GM18858 (cell line): Measurements from ENCODE around the gene CLSTN2.

ENCODE experiments used
- ATAC-seq: cut with Tn5 transposase; IDR thresholded peaks from one replicate; pipeline ENCODE4 v1.9.1; 2021; ENCODE audit not compliant: unreplicated experiment

Gene CLSTN2

DNA sequence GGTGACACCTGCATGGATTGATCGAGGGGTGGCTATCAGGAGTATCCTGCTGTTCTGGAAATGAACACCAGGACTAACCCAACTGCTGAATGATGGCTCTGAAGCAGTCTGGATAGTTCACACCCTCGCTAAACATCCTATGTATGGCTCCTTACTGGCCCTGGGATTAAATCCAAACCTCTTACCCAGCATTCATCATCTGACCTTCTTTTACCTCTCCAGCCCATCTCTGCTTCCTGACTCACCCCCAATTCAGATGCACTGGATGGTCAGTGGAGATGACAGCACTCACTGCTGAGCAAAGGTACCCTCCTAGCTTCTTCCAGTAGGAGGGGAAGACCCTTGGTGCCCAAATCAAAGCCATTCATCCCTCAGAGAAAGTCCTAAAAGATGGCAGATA is 507.6 kb downstream of the CLSTN2 start:
- no peak for ATAC-seq

DNA sequence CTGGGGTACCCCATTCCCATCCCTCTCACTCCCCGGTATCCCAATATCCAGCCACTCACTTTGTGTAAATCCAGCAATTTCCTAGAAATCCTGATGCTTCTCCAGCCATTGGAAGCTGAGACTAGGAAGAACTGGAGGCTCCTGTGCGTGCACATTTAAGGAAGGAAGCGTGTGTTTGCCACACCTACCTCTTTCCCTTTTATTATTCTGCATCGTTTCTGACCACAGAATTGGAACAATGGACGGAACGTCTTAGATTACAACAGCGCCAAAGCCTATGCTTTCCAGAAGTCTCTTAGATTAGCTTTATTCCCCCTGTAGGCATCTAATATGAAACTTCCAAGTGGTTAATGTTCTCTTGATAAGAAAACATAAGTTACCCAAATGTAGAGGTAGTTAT is 508.1 kb downstream of the CLSTN2 start:
- ATAC-seq, result no peak

DNA sequence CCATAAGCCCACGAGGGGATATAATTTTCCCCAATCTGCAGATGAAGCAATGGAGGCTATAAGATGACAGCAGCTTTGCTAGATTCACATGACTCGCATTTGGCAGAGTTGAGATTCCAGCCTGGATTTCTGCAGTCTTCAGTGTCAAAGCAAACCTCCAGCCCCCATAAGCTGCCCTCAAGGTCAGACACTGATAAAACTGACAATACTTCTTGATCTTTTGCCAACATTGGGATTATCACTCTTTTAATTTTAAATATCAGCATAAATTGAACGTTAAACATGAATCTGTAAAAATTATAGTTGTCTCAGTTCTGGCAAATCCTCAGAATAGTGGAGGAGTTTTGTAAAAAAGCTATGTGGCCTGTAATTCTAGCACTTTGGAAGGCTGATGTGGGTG is 508.8 kb downstream of the CLSTN2 start:
- ATAC-seq, result no peak

DNA sequence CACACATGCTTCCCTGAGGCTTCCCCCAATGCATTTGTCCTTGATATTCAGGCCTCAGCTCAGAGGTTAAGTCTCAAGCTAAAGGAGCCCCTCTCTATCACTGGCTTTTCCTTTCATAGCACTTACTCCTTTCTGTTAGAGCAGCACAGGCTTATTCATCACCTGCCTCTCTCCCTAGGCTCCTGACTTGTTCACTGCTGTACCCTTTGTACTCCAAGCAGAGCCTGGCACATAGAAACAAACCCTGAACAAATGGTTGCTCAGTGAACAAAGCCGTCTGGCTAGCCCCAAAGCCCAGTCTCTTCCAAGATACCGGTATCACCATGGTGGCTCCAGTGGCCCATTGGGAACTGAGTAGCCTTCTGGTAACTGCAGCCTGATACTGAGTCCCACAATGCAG is 511.7 kb downstream of the CLSTN2 start:
- no peak for ATAC-seq

DNA sequence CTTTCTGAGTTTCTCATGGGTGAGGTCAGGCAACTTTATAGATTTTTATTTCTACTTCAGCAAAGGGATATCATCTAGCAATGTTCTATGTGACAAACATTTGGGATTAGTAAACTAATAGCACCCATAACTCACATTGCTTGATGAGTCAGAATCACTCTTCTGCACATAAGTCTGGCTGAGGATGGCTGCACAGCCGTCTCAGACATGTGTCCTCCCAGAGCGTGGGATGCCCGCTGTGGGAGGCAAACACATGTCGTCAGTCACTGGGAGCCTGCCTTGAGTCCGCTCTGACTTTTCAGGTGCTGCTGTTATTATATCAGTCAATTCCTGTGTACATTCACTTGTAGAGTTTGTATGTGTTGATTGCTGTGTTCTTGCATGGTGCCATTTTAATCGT is 512.2 kb downstream of the CLSTN2 start:
- no peak for ATAC-seq

DNA sequence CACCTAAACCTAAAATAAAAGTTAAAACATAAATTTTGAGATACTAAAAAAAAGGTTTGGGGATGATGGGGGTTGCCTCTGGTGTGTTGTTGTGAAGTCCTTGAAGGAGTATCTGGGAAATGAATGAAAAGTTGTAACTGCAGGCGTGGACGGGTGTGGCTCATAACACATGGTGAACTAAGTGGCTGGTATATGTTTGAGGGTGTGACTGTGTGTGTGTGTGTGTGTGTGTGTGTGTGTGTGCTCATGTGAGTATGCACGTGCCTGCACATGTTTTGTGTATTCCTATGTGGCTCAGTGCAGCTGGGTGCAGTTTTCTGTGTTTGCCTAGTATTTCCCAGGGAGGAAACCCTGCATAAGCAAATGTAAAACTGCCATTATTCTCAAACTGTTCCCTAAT is 513.0 kb downstream of the CLSTN2 start:
- no peak for ATAC-seq

DNA sequence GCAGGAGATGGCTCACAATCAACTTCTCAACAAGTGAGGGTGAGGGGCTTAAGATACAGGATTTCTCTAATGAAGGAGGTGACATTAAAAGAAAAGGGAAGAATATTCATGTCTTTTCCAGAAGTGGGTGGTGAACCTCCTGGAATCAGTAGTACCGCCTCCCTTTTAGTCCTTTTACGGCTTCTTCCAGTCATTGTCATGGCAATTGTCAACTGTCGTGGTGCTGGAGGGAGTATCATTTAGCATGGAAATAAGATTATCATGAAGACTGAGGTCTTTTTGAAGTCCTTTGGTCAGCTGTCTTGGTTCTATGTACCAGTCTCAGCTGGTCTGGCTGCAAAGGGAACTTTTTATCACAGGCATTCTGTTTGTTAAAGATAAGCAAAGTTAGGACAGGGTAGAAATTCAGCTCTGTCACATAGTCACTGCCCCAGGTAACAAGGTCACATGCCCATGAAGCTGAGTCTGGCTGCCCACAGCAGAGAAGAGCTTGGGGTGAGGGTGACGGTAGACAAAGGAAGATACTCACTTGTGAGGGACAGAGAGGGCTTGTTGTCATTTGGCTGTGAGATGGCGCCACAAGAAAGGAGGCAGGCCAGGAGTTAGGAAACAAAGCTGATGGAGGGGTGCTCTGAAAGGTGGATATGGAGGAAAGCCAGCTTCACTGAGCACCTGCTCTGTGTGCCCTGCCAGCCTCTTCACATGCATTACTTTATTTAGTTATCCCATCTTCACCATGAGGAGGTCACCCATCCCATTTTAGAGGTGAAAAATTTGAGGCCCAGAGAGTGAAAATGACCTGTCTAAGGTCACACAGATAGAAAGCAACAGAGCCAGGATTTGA is 514.6 kb downstream of the CLSTN2 start:
- ATAC-seq, result no peak

DNA sequence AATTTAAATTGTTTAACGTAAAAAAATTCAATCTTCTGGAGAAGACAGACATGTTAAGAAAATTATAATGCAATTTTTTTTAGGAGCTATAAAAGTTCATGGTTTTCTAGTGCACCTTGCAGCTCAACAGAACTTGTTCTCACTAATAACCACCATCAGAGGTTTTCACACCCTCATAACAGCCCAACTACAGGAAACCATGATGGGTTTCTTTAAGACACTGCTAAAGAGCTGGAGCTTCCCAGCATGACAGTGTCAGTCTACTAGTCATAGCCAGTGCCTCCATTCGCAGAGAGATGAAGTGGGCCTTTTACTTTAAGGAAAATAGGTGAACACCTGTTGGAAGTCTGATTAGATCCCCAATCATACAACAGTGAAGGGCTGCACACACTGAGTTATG is 518.8 kb downstream of the CLSTN2 start:
- ATAC-seq, result no peak

DNA sequence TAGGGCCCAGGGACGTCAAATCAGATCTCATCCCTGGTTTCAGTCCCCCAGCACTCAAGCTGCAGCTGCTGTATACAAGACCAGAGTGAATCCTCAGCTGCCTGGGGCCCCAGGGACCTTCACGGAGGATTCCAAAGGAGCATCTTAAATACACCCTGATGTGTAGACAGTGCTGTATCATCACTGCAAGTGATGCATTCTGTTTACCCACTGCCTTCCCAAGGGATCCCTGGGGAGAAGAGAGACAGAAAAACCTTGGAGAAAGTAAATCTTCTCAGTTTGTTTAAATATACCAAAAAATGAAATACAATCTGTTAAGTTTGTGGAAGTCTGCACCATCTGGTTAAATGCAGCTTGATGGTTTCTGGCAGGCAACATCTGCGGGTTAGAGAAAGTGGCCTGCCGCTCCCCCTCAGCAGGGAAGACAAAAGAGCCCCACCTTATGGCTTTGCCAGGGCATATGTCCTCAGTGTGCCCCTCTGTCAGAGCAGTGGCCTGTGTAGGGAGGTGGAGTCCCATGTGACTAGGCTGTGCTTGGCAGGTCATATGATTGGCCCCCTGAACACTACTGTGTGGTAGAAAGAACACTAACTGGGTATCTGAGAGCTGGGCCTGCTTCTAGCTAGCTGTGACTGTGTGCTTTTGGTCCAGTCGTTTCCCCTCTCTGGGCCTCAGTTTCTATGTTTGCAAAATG is 520.7 kb downstream of the CLSTN2 start:
- ATAC-seq, result no peak

DNA sequence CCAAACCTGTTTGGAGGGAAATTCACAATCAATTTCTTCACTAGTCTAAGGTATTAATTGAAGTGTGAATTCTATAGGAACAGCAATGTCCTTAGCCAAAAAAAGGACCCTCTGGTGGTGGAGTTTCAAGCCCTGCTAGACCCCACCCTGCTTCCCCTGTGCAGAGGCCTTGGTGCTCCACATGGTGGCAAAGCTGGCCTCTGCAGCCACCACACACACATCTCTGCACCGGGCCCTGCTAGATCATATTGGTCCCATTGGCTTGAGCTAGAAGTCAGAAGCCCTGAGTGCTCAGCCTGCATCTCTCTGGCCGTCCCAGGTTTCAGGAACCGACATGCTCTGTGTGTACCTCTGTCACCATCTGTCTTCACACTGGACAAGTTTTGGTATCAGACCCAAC is 522.0 kb downstream of the CLSTN2 start:
- no peak for ATAC-seq

DNA sequence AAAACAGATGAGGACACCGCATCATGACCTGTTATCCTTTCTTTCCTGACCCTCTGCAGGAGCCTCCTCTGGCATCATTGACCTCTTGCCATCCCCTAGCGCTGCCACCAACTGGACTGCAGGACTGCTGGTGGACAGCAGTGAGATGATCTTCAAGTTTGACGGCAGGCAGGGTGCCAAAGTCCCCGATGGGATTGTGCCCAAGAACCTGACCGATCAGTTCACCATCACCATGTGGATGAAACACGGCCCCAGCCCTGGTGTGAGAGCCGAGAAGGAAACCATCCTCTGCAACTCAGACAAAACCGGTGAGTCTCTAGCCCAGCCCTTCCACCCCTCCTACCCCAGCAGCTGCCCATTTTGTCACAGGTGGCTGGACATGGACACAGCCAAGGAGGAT is 524.5 kb downstream of the CLSTN2 start:
- no peak for ATAC-seq

DNA sequence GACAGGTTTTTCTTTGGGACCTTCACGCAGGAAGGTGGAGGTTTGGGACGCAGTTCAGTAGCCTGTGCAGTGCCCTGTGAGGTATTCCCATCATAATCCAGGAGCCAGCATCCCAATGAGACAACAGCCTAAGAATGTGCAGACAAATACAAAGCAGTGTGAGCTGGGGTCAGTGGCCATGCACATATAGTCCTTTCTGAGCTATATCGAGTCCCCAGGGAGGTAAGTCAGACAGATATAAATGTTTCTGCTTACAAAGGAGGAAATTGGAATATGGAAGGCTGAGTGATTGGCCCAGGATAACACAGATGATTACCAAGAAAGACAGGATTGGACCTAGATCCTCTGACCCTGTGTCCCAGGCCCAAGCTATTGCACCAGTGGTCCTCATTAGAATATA is 526.3 kb downstream of the CLSTN2 start:
- ATAC-seq, result no peak

DNA sequence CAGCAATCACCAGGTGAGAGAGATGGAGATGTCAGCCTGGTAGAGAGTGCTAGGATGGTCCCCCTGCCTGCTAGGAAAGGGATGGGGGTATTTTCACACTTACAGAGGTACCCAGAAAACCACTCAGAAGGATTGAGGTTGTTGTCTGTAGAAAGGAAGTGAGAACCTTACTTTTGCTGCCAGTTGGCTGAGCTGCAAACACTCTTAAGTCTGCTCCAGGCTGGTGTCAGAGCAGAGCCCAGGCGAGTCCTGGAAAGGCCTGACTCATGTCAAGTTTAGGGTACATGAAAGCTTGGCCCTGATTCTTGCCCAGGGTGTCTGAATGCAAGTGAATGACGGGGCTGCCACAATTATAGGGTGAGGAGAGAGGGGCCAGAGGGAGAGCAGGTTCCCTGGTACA is 528.4 kb downstream of the CLSTN2 start:
- ATAC-seq, result no peak

DNA sequence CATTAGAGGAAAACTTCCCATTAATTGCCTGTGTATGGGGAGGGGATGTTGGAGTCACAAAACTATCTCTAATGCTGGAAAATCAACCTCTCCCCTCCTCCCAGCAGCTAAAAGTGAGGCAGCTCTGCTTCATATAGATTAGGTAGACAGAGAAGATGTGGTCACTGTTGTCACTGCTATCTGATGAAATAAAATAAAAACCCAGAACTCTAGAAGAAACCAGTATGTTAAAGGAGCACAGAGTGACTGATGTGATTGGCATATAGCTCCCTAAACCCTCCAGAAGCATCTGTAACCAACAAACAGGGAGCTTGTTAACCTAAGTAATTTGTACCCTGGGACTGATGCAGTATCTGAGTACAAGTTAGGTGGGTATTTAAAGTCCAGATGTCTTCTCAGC is 531.0 kb downstream of the CLSTN2 start:
- no peak for ATAC-seq

DNA sequence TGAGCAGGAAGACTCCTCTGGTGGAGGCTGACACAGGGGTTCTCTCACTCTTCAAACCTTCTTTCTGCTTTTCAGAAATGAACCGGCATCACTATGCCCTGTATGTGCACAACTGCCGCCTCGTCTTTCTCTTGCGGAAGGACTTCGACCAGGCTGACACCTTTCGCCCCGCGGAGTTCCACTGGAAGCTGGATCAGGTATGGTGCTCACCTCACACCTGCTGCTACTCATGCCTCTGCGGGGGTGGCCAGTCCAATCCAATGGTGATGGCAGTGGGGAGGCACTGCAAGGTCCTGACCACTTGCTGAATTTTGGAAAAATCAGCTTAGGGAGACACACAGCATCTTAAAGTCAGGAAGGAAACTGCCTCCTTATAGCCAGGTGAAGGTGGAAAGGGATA is 531.5 kb downstream of the CLSTN2 start:
- ATAC-seq, result no peak

DNA sequence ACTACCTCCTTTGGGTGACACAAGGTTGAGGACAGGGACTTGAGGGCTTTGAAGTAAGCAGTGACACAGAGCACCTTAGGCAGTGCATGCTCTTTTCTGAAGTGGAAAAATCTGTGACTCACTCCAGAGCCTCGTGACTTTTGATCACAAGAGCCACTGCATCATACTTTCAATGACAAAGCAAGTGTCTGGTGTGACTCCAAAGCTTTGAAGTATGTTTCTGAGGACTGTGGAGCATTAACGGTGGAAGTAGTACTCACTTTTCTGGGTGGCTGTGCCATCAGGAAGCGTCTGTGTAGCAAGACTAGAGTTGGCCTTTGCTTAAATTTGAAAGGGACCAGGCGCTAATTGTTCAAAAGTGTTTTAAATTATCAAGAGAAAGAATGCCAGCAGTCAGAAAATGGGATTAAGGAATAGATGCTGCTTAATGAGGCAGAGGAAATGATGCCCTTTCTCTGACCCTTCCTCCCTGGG is 532.2 kb downstream of the CLSTN2 start:
- ATAC-seq, result no peak

DNA sequence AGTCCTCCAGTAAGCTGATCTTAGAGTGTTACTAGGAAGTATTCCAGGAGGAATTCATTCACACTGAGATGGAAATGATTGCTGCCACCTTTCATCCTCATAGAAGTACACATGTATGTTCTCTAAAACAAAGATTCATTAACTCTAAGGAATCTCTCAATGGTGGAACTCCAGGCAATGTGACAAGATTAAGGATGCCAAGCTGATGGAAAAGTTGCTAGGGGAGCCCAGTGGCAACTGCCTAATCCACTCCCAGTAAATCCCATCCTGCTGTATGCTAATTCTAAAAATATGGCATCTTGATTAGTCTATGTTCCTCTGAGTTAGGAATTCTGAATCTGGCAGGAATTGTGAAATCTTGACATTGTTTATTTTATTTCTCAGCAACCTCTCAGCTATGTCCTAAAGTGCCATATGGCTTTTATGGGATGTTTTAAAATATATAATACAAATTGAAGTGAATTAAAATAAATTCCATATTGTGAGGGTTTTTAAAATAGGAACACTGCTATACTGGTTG is 532.9 kb downstream of the CLSTN2 start:
- no peak for ATAC-seq

DNA sequence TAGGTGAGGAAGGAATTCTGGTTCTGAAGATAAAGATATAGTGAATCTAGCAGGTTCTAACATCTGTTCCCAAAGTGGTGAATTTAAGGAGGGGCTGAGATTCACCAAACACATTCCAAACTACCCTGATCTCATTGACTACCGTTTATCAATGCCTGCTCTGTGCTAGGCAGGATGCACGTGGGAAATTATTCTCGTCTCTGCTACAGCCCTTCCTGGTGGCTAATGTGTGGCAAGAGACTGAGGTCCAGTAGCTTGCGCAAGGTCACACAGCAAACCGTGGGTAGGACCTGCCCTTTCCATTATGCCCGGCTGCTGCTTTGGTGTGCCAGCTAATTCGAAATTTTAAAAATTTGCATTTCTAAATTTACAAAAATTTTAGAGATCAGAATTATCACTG is 533.4 kb downstream of the CLSTN2 start:
- no peak for ATAC-seq

DNA sequence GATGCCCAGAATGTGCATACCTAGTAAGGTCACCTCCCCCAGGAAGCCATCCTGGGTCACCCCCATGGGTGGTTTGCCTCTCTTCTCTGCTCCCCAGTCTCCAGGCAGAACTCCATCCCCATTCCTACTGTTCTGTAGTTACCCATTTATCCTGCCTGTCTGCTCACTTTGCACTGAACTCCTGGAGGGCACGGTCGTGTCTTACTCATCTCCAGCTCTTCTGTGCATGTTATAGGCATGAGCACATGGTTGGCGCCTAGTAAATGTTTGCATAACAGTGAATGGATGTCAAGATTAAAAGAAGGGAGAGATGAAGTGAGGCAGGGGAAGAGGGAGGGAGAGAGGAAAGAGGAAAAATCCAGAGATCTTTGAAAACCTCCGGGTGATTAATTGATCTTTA is 534.5 kb downstream of the CLSTN2 start:
- no peak for ATAC-seq

DNA sequence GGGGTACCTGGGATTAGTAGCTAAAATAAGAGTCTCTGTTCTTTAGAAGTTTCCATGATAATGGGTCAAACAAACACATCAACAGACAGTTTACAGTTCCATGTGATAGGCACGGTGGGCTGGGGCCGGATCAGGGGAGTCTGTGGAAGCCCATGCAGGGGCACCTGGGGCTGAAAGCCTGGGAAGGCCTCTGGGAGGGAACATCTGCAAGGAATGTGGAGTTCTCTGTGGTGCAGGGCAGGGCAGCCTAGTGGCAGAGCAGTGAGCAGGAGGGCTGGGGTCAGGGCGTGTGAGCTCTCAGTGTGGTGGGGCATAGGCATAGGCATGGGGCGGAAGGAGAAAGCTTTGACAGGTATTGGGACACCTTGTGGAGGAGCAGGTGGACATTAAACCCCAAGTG is 535.2 kb downstream of the CLSTN2 start:
- ATAC-seq, result no peak

DNA sequence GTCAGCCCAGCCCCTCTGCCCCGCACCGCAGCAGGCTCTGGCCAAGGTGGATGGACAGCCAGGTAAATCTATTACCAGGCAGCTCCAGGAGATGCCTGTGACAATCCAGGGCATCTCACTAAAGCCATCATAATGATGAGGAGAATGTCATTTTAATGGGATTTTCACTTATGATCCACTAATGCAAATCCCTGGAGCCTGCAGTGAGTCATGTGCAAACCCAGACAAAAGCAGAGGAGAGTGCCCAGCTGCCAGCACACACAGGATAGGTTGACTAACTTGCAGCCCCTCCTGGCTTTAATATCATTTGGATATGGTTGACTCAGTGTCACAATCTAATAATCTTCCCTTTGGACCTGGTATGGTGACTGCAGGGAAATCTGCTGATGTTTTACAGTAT is 536.0 kb downstream of the CLSTN2 start:
- no peak for ATAC-seq

DNA sequence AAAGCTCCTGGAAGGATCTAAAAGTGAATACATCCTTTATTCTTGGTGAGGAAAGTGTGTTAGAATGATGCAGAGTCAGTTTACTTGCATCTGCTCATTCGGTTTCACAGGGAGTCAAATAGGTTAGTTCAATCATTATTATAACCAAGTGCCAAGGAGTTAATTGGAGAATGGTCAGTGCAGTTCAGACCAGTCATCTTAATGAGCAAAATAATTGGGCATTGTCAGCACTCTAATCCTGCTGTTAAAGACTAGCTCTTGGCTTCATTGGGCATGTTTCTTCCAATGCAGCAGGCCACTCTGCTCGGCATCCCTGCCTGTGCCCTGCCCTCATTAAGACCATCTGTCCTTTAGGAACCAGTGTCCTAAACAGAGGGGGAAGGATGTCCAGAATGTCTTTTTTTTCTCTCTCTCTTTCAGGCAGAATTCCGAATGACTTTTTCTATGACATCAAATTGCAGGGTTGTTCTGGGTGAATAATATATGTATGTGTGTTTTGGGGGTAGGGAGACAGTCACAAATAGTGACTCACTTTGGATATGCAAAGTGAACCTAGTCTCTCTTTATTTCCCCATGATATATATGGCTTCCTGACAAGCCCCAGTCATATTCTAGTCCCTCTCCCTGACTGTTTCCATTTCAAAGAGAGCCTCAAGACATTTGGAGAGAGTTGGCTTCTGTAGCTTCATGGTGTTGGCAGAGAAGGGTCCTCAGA is 537.5 kb downstream of the CLSTN2 start:
- ATAC-seq, result no peak
